ENCODE results near the gene AQP2.

AQP2 gene

GRCh38 chr12:49950273-49951251, at the start of gene AQP2:
AQP2 (plus strand) TSS chr12:49950737; CDS start chr12:49950831, 94 bp downstream.
- Mint-ChIP-seq H3K9me3 (no peaks in the 10 kb centered on the region), H3K4me3 (no peak within 1 kb of the TSS), H3K4me1 (peaks cover 4 to 18% of the 10 kb centered on the region in 2 donors), H3K27ac (peak within 1 kb of the TSS; percentile 1), H3K27me3 (peaks cover 33 to 52% of the 10 kb centered on the region in 2 donors), H3K36me3 (no peaks in the 10 kb centered on the region)
- ATAC-seq (replicated peaks), result no peak
- no peak for DNase-seq

GRCh38 chr12:49901026-49901425, 49.5 kb upstream of the AQP2 start:
- H3K27me3 Mint-ChIP-seq, result peaks cover 41 to 71% of the 10 kb centered on the region in 2 donors
- H3K4me3 Mint-ChIP-seq, result no peak overlapping the region
- peaks cover 9 to 12% of the 10 kb centered on the region in 2 donors for H3K4me1 Mint-ChIP-seq
- no peak for ATAC-seq (replicated peaks)
- no peak overlapping the region for H3K27ac Mint-ChIP-seq
- H3K36me3 Mint-ChIP-seq, result no peaks in the 10 kb centered on the region
- DNase-seq, result no peak
- no peaks in the 10 kb centered on the region for H3K9me3 Mint-ChIP-seq

GRCh38 chr12:49901986-49902385, 48.6 kb upstream of the AQP2 start:
- Mint-ChIP-seq H3K36me3 (no peaks in the 10 kb centered on the region), H3K9me3 (no peaks in the 10 kb centered on the region), H3K4me3 (no peak overlapping the region), H3K27ac (no peak overlapping the region), H3K27me3 (peaks cover 45 to 75% of the 10 kb centered on the region in 2 donors), H3K4me1 (peaks cover 9 to 12% of the 10 kb centered on the region in 2 donors)
- no peak for ATAC-seq (replicated peaks)
- no peak for DNase-seq

GRCh38 chr12:49902399-49903350, 47.9 kb upstream of the AQP2 start:
- ATAC-seq (replicated peaks), result no peak
- Mint-ChIP-seq H3K36me3 (no peaks in the 10 kb centered on the region), H3K4me3 (peak overlapping the region; percentile 54 to 73), H3K27ac (peak overlapping the region; percentile 27), H3K9me3 (no peaks in the 10 kb centered on the region), H3K4me1 (peaks cover 9 to 12% of the 10 kb centered on the region in 2 donors), H3K27me3 (peaks cover 50 to 75% of the 10 kb centered on the region in 2 donors)
- DNase-seq, result no peak

- peaks cover 46 to 68% of the 10 kb centered on the region in 2 donors for H3K27me3 Mint-ChIP-seq
- ATAC-seq (replicated peaks), result no peak
Observed at GRCh38 chr12:49903351-49903699, 47.2 kb upstream of the AQP2 start.

GRCh38 chr12:49903700-49904423, 46.7 kb upstream of the AQP2 start, which contains the start of gene FAIM2:
FAIM2 (minus strand) TSS chr12:49903900; CDS start chr12:49903792, 108 bp downstream.
- DNase-seq (peak; percentile 20), ATAC-seq (replicated peaks) (peak; percentile 72 to 81)
- H3K9me3 Mint-ChIP-seq, result no peaks in the 10 kb centered on the region
- peaks cover 46 to 66% of the 10 kb centered on the region in 2 donors for H3K27me3 Mint-ChIP-seq
- H3K36me3 Mint-ChIP-seq, result no peaks in the 10 kb centered on the region
- peaks cover 9% of the 10 kb centered on the region in 2 donors for H3K4me1 Mint-ChIP-seq
- H3K27ac Mint-ChIP-seq, result peak within 1 kb of the TSS; percentile 49
- H3K4me3 Mint-ChIP-seq, result peak within 1 kb of the TSS; percentile 74 to 81

More at GRCh38 chr12:49903351-49903699, 47.2 kb upstream of the AQP2 start:
- DNase-seq, result no peak
- Mint-ChIP-seq H3K9me3 (no peaks in the 10 kb centered on the region), H3K27ac (peak overlapping the region; percentile 27), H3K4me1 (peaks cover 9 to 10% of the 10 kb centered on the region in 2 donors), H3K36me3 (no peaks in the 10 kb centered on the region), H3K4me3 (peak overlapping the region; percentile 54 to 73)

GRCh38 chr12:49904601-49905000, 45.9 kb upstream of the AQP2 start:
- peak overlapping the region; percentile 74 to 81 for H3K4me3 Mint-ChIP-seq
- peaks cover 50 to 63% of the 10 kb centered on the region in 2 donors for H3K27me3 Mint-ChIP-seq
- H3K36me3 Mint-ChIP-seq, result no peaks in the 10 kb centered on the region
- peak overlapping the region; percentile 49 for H3K27ac Mint-ChIP-seq
- H3K4me1 Mint-ChIP-seq, result peaks cover 9% of the 10 kb centered on the region in 2 donors
- DNase-seq, result no peak
- no peak for ATAC-seq (replicated peaks)
- H3K9me3 Mint-ChIP-seq, result no peaks in the 10 kb centered on the region

- Mint-ChIP-seq H3K36me3 (no peaks in the 10 kb centered on the region), H3K4me1 (peaks cover 8 to 9% of the 10 kb centered on the region in 2 donors), H3K27ac (no peak overlapping the region), H3K9me3 (no peaks in the 10 kb centered on the region), H3K27me3 (peaks cover 46 to 55% of the 10 kb centered on the region in 2 donors), H3K4me3 (no peak overlapping the region)
- no peak for ATAC-seq (replicated peaks)
- no peak for DNase-seq
Observed at GRCh38 chr12:49905718-49906314, 44.7 kb upstream of the AQP2 start.

- Mint-ChIP-seq H3K36me3 (no peaks in the 10 kb centered on the region), H3K27ac (no peak overlapping the region), H3K9me3 (no peaks in the 10 kb centered on the region), H3K4me3 (no peak overlapping the region), H3K27me3 (peaks cover 37 to 46% of the 10 kb centered on the region in 2 donors), H3K4me1 (peaks cover 7 to 9% of the 10 kb centered on the region in 2 donors)
- ATAC-seq (replicated peaks), result no peak
- no peak for DNase-seq
Observed at GRCh38 chr12:49907352-49907751, 43.2 kb upstream of the AQP2 start.

GRCh38 chr12:49909356-49909755, 41.2 kb upstream of the AQP2 start:
- peaks cover 37 to 43% of the 10 kb centered on the region in 2 donors for H3K27me3 Mint-ChIP-seq
- ATAC-seq (replicated peaks) (no peak), DNase-seq (no peak)
- no peak overlapping the region for H3K4me3 Mint-ChIP-seq
- no peak overlapping the region for H3K27ac Mint-ChIP-seq
- H3K36me3 Mint-ChIP-seq, result no peaks in the 10 kb centered on the region
- peaks cover 4% of the 10 kb centered on the region in 2 donors for H3K4me1 Mint-ChIP-seq
- H3K9me3 Mint-ChIP-seq, result no peaks in the 10 kb centered on the region

- Mint-ChIP-seq H3K27ac (no peak overlapping the region), H3K4me1 (no peaks in the 10 kb centered on the region), H3K36me3 (no peaks in the 10 kb centered on the region), H3K4me3 (no peak overlapping the region), H3K27me3 (peaks cover 35 to 38% of the 10 kb centered on the region in 2 donors), H3K9me3 (no peaks in the 10 kb centered on the region)
- ATAC-seq (replicated peaks) (no peak), DNase-seq (no peak)
Observed at GRCh38 chr12:49909826-49910225, 40.7 kb upstream of the AQP2 start.

- Mint-ChIP-seq H3K4me1 (no peaks in the 10 kb centered on the region), H3K27ac (peak overlapping the region; percentile 47), H3K9me3 (no peaks in the 10 kb centered on the region), H3K27me3 (peaks cover 31 to 33% of the 10 kb centered on the region in 2 donors), H3K36me3 (no peaks in the 10 kb centered on the region), H3K4me3 (no peak overlapping the region)
- ATAC-seq (replicated peaks) (no peak), DNase-seq (no peak)
Observed at GRCh38 chr12:49910331-49911212, 40.0 kb upstream of the AQP2 start.

Measured in stimulated activated naive B cell treated with anti-CD40 and anti-IgM and Interleukin-4, amounts not matched to agents 10 μg/mL and 1 μg/mL and 100 μg/mL, for 72 hours (primary cell).